Measurements from ENCODE around the gene C20orf144.

DNA sequence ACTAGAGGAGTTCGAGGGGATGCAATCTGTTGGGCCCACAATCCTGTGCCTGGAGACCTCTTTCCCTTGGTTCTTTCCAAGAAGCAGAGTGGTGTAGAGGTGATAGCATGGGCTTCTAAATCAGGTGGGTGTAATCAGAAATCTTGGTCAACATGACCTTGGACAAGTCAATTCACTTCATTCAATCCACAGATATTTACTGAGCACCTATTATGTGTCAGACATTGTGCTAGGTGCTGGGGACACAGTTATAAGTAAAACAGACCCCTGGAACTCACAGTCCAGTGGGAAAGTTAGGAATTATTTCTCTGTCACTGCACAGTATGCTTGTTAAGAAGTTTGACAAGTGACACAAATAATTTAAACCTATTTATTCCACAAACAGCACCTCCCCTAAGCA is 27.4 kb downstream of the C20orf144 start:
- TF ChIP-seq, protein P1, sequence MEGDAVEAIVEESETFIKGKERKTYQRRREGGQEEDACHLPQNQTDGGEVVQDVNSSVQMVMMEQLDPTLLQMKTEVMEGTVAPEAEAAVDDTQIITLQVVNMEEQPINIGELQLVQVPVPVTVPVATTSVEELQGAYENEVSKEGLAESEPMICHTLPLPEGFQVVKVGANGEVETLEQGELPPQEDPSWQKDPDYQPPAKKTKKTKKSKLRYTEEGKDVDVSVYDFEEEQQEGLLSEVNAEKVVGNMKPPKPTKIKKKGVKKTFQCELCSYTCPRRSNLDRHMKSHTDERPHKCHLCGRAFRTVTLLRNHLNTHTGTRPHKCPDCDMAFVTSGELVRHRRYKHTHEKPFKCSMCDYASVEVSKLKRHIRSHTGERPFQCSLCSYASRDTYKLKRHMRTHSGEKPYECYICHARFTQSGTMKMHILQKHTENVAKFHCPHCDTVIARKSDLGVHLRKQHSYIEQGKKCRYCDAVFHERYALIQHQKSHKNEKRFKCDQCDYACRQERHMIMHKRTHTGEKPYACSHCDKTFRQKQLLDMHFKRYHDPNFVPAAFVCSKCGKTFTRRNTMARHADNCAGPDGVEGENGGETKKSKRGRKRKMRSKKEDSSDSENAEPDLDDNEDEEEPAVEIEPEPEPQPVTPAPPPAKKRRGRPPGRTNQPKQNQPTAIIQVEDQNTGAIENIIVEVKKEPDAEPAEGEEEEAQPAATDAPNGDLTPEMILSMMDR (IDR thresholded peaks at IDR 0.05), result no peak
- no peak for TF ChIP-seq POLR2AphosphoS5 (IDR thresholded peaks at IDR 0.05)
- no peak for TF ChIP-seq POLR2A (IDR thresholded peaks at IDR 0.05; ENCODE audit: low read depth)

Measured in esophagus muscularis mucosa (tissue), 3 donors.